Astrocyte of the cerebellum (primary cell): Measurements from ENCODE around the gene CCDC34.

ENCODE experiments used
- DNase-seq: peaks from one replicate; pipeline ENCODE4 v3.0.0-alpha.2; 2011; ENCODE audit warnings: low read depth
- H3K4me3 ChIP-seq: 2 replicates; pipeline ENCODE4 v1.5.1; 2011; ENCODE audit warnings: mild to moderate bottlenecking, low read depth, low read length, moderate library complexity
- in situ Hi-C: cut with HindIII; loops from 2 replicates; pipeline ENCODE4 v1.10.0; 2017; ENCODE audit warnings: low sequenced_read_pairs
- TF ChIP-seq, protein P1 (sequence below): IDR thresholded peaks from 2 replicates; pipeline ENCODE4 v1.5.1; 2012; ENCODE audit warnings: low read length, low read depth, moderate library complexity, mild to moderate bottlenecking; ENCODE audit errors: missing control alignments

CCDC34 gene

DNA sequence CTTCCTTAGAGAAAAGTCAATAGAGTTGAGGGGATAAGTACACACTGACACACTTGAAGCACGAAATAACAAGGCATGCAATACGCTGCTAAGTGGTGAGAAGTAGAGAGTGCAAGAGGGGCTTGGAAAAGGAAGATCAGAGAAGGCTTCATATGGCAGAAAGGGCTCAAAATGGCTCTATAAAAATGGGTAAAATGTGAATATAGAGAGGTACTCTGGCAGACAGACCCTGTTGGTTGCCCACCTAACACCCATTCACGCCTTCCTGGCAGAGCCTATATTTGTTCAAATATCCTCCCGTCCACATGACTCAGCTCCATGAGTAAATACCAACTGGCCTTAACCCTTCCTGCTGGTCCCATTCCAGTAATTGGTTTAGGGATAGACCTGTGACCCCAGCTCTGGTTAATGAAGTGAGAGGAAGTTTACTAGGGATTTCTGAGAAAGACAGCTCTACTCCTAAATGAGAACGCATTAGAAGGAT is 38.9 kb upstream of the CCDC34 start:
- DNase-seq = no peak
- H3K4me3 ChIP-seq = no peak overlapping the region
- TF ChIP-seq, protein P1, sequence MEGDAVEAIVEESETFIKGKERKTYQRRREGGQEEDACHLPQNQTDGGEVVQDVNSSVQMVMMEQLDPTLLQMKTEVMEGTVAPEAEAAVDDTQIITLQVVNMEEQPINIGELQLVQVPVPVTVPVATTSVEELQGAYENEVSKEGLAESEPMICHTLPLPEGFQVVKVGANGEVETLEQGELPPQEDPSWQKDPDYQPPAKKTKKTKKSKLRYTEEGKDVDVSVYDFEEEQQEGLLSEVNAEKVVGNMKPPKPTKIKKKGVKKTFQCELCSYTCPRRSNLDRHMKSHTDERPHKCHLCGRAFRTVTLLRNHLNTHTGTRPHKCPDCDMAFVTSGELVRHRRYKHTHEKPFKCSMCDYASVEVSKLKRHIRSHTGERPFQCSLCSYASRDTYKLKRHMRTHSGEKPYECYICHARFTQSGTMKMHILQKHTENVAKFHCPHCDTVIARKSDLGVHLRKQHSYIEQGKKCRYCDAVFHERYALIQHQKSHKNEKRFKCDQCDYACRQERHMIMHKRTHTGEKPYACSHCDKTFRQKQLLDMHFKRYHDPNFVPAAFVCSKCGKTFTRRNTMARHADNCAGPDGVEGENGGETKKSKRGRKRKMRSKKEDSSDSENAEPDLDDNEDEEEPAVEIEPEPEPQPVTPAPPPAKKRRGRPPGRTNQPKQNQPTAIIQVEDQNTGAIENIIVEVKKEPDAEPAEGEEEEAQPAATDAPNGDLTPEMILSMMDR = no peak

DNA sequence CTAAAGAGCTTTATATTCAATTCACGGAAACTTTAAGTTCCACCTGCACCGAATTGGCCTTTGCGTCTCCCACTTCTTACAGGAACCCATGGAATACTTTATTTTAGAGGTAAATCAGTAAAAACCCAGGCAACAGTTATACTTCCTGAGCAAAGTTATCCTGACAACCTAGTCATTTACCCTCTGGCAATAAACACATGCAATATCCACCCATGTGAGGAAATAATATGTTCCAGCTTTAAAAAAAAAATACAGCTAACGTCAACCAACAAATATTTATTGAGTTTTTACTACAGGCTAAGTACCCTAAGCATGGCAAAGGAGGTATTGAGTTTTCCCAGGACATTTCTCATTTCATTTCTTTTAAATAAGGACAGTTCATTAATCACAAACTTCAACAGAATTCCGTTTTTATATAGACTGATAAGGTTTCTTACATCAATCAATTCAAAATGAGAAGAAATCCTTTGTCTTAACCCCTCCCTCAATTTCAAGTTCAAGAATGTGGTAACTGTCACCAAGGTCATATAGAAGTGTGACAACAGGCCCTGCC is 38.3 kb upstream of the CCDC34 start:
- no peak for DNase-seq
- no peak overlapping the region for H3K4me3 ChIP-seq
- in situ Hi-C loops = no loop called here
- TF ChIP-seq, protein P1 = no peak

More for the DNA sequence above, 38.9 kb upstream of the CCDC34 start:
- in situ Hi-C loops = no loop called here

DNA sequence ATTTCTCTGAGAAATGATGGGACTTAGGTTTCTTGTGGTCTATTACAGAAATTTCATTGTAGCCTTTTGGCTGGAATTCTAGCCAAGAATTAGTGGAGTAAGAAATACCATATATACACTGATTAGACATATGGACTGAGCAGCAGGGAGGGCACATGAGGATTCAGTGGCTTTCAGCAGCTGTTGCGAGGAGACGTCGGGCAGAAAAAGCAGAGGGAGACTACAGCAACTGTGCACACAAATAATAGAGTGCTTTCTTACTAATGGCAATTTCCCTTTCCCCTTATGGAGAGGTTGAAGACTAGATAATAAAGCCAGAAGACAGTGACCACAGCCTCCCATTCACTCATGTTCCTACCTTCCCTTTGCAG is 35.4 kb upstream of the CCDC34 start:
- H3K4me3 ChIP-seq = no peak overlapping the region
- TF ChIP-seq, protein P1 = no peak
- no peak for DNase-seq
- in situ Hi-C loops = no loop called here

DNA sequence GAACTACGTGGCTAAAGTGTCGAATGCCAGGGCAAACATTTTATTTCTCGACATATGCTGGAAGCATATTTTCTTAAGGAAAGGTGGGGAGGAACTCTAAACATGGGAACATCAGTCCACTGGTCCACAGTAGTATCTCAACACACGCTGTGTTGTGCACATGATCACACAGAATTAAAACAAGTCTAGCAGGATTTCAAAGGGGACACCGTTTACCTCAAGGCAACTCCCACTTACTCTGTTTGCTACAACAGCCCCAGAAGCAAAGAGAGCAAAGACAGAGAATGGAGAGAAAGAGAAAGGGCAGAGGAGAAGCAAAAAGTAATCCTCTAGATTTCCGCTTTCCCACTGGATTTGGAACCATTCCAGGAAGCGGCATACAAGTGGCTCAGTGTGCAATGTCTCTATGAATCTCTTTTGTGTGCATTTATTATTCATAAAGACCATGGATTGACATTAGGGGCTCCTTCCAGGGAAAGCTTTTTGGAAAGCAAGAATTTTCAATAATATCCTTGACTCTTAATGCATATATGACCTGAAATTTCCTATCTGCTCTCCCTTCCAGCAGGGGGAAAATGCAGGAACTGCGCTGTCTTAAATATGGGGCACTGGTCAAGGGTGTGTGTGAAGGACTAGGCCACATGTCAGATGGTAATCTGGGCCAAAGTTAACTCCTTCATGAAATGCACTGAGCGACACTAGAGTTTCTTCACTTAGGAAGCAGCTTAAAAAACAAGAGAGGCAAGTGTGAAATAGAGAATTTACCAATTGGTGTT is 34.8 kb upstream of the CCDC34 start:
- DNase-seq = no peak
- TF ChIP-seq, protein P1 = no peak
- no peak overlapping the region for H3K4me3 ChIP-seq
- in situ Hi-C loops = no loop called here

DNA sequence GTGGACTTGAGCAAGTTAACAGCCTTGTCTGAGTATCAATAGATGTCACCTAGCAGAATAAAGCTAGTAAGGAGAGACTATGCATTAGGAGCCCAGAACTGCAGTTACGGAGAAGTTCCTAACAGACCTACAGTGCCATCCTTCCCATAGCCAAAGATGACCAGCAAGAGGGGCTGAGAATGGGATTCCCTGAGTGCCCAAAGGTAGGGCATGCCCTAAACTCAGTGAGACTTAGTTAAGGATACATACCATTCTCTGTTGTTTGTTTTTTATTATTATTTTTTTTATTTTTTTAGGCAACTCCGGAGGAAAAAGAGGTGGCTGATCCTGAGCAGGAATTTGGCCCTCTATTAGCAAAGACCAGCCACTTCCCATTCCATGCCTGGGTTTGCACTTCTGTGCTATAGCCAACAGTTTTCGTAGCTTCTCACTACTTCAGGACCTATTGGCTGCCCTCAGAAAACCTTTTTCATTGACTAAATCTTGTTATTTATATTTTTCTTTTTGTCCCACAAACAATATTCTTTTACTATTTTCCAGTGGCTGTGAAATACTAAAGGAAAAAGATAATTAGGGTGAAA is 33.3 kb upstream of the CCDC34 start:
- DNase-seq = no peak
- no peak overlapping the region for H3K4me3 ChIP-seq
- TF ChIP-seq, protein P1 = no peak
- in situ Hi-C loops = no loop called here

DNA sequence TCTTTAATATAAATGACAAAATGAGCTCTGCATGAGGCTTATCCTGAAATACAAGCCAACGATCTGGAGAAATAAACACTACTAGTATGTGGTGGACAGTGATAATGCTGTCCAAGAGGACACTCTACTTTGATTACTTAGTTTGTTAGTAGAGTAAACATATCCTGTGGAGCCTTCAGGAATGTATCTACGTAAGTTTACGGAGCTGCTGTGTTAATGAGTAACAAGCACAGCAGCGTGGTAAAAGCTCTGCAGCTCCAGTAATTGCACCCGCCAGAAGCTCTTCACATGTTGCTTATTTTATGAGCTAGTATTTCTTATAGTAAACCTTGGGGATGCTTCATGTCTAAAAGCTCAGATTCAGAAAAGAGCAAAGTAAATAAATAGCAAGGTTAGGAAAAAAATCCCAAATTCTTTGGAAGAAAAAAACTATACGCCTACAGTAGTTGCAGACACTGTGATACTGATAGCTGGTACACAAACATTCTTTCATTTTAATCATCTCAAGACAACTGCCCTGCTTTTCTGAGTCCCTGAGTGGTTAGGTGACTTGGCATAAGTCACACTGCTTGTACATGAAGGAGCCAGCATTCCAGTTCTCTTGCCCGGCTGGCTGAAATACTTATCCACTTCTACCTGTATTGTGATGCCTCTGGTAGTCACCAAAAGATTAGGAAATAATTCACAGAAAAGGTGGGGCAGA is 32.7 kb upstream of the CCDC34 start:
- in situ Hi-C loops = no loop called here
- TF ChIP-seq, protein P1 = no peak
- DNase-seq = peak; percentile 51
- H3K4me3 ChIP-seq = no peak overlapping the region
